Activated CD8-positive, alpha-beta T cell treated with anti-CD3 and anti-CD28 coated beads for 36 hours (primary cell): ENCODE data around the gene RPUSD4. TPM values are rescaled to one million over a fixed set of nuclear protein-coding genes. Genes with fewer than 3 reads are reported as not detected.
A peak's percentile ranks its signal among the peaks of the same experiment; 100 is the strongest.

Source experiments
- ATAC-seq: fragments of 200-7000 bp; cut with Tn5 transposase; one replicate; pipeline ENCODE4 v1.10.0; 2021; ENCODE audit warnings: mild to moderate bottlenecking, moderate library complexity
- CTCF ChIA-PET: fragments of 350-600 bp; sonication (Branson Sonifier 250); formaldehyde crosslinking; loops from one replicate; lab custom pipeline; 2021; ENCODE audit warnings: antibody characterized with exemption; lab: Charles Lee
- POLR2A ChIA-PET: fragments of 350-600 bp; sonication (Branson Sonifier 250); formaldehyde crosslinking; loops from one replicate; lab custom pipeline; 2021; ENCODE audit warnings: antibody characterized with exemption; lab: Charles Lee
- DNase-seq: peaks from one replicate; pipeline ENCODE4 v3.0.0-alpha.2; 2020
- H3K27ac Mint-ChIP-seq: one replicate; pipeline ENCODE4 v1.8.0; 2021; ENCODE audit warnings: mild to moderate bottlenecking, mixed read lengths
- H3K27me3 Mint-ChIP-seq: one replicate; pipeline ENCODE4 v1.8.0; 2021; ENCODE audit warnings: mixed read lengths
- H3K36me3 Mint-ChIP-seq: one replicate; pipeline ENCODE4 v1.8.0; 2021; ENCODE audit warnings: low read depth, mixed read lengths
- H3K4me1 Mint-ChIP-seq: one replicate; pipeline ENCODE4 v1.8.0; 2021; ENCODE audit warnings: low read depth, mixed read lengths
- H3K4me3 Mint-ChIP-seq: one replicate; pipeline ENCODE4 v1.8.0; 2021; ENCODE audit warnings: mild to moderate bottlenecking, moderate library complexity, mixed read lengths
- H3K9me3 Mint-ChIP-seq: one replicate; pipeline ENCODE4 v1.8.0; 2021; ENCODE audit warnings: mixed read lengths
- CTCF ChIP-seq: fragments of 200-600 bp; IDR thresholded peaks from one replicate; pipeline ENCODE4 v1.8.0; 2022; ENCODE audit warnings: antibody characterized with exemption, mild to moderate bottlenecking
- intact Hi-C: fragments of 100-400 bp; cut with micrococcal nuclease; formaldehyde crosslinking; loops from one replicate; pipeline ENCODE4 v1.10.0; 2022
- total RNA-seq, 2 experiments: library from RNA; stranded (reverse); gene quantifications; one replicate each; pipeline ENCODE4 v1.2.3, GENCODE V29; 2021

The RPUSD4 gene
- total RNA-seq, 2 experiments from 2014 or later, result 38.3 to 43.4 TPM

GRCh38 chr11:126214841-126215240 lies 3.4 kb upstream of the RPUSD4 start:
- no peak for TF ChIP-seq CTCF
- Mint-ChIP-seq H3K27ac (no peak overlapping the region), H3K4me3 (no peak overlapping the region), H3K36me3 (peaks cover 6% of the 10 kb centered on the region), H3K4me1 (peaks cover 37% of the 10 kb centered on the region), H3K27me3 (no peaks in the 10 kb centered on the region), H3K9me3 (no peaks in the 10 kb centered on the region)
- ChIA-PET CTCF (no interaction called here), POLR2A (interaction anchor here (0.9 kb wide), 1 partner anchor 56 kb away, joined by 3 read pairs; no protein-coding TSS in a partner anchor)
- no peak for ATAC-seq
- DNase-seq, result no peak
- intact Hi-C loops, result no loop called here

GRCh38 chr11:126214441-126214840 lies 3.0 kb upstream of the RPUSD4 start:
- ATAC-seq (no peak), DNase-seq (no peak)
- no peaks in the 10 kb centered on the region for H3K27me3 Mint-ChIP-seq
- H3K4me1 Mint-ChIP-seq, result peaks cover 40% of the 10 kb centered on the region
- H3K9me3 Mint-ChIP-seq, result no peaks in the 10 kb centered on the region
- ChIA-PET POLR2A (no interaction called here), CTCF (no interaction called here)
- H3K27ac Mint-ChIP-seq, result no peak overlapping the region
- H3K4me3 Mint-ChIP-seq, result no peak overlapping the region
- peaks cover 10% of the 10 kb centered on the region for H3K36me3 Mint-ChIP-seq
- intact Hi-C loops, result no loop called here
- TF ChIP-seq CTCF, result no peak

- TF ChIP-seq CTCF, result no peak
- H3K9me3 Mint-ChIP-seq, result no peaks in the 10 kb centered on the region
- intact Hi-C loops, result no loop called here
- H3K4me1 Mint-ChIP-seq, result peaks cover 36% of the 10 kb centered on the region
- ChIA-PET POLR2A (interaction anchor here (0.6 to 2.0 kb wide), 8 partner anchors 10 to 325 kb away, joined by 3 to 6 read pairs (median 3); partner anchors contain the start of genes DCPS and HYLS1), CTCF (interaction anchor here (1.8 kb wide), 1 partner anchor 18 kb away, joined by 4 read pairs; no protein-coding TSS in a partner anchor)
- H3K27me3 Mint-ChIP-seq, result no peaks in the 10 kb centered on the region
- H3K36me3 Mint-ChIP-seq, result peaks cover 12% of the 10 kb centered on the region
- H3K4me3 Mint-ChIP-seq, result peak overlapping the region; percentile 93
- peak overlapping the region; percentile 94 for H3K27ac Mint-ChIP-seq
- DNase-seq, result no peak
- no peak for ATAC-seq
These were observed 725 bp upstream of the RPUSD4 start for GRCh38 chr11:126212089-126212660.

GRCh38 chr11:126210871-126211235 lies 597 bp downstream of the RPUSD4 start:
- TF ChIP-seq CTCF, result no peak
- peak overlapping the region; percentile 94 for H3K27ac Mint-ChIP-seq
- DNase-seq, result no peak
- CTCF ChIA-PET, result interaction anchor here (1.8 kb wide), 1 partner anchor 17 kb away, joined by 4 read pairs; no protein-coding TSS in a partner anchor
- POLR2A ChIA-PET, result interaction anchor here (0.8 to 2.0 kb wide), 8 partner anchors 52 to 324 kb away, joined by 3 to 6 read pairs (median 3); partner anchors contain the start of genes DCPS, FOXRED1, HYLS1 and SRPRA
- H3K9me3 Mint-ChIP-seq, result no peaks in the 10 kb centered on the region
- H3K36me3 Mint-ChIP-seq, result peaks cover 20% of the 10 kb centered on the region
- H3K27me3 Mint-ChIP-seq, result no peaks in the 10 kb centered on the region
- no peak for ATAC-seq
- H3K4me3 Mint-ChIP-seq, result peak overlapping the region; percentile 93
- intact Hi-C loops, result no loop called here
- peaks cover 26% of the 10 kb centered on the region for H3K4me1 Mint-ChIP-seq

GRCh38 chr11:126207896-126208295 lies 3.6 kb downstream of the RPUSD4 start:
- CTCF ChIA-PET, result no interaction called here
- H3K4me1 Mint-ChIP-seq, result peaks cover 20% of the 10 kb centered on the region
- H3K9me3 Mint-ChIP-seq, result no peaks in the 10 kb centered on the region
- no peak for TF ChIP-seq CTCF
- no peak overlapping the region for H3K27ac Mint-ChIP-seq
- no peak for DNase-seq
- H3K36me3 Mint-ChIP-seq, result peaks cover 34% of the 10 kb centered on the region
- POLR2A ChIA-PET, result no interaction called here
- H3K27me3 Mint-ChIP-seq, result no peaks in the 10 kb centered on the region
- no peak overlapping the region for H3K4me3 Mint-ChIP-seq
- intact Hi-C loops, result no loop called here
- ATAC-seq, result no peak
